Ishikawa (cell line): ENCODE measurements around the gene QSOX2.
A peak's percentile ranks its signal among the peaks of the same experiment; 100 is the strongest.

Source experiments
- CEBPB ChIP-seq: IDR thresholded peaks from 2 replicates; pipeline ENCODE4 v1.6.1; 2012
- CREB1 ChIP-seq: IDR thresholded peaks from 2 replicates; pipeline ENCODE4 v1.6.1; 2012; ENCODE audit warnings: low read depth
- EGR1 ChIP-seq: IDR thresholded peaks from 2 replicates; pipeline ENCODE4 v1.6.1; 2012
- EP300 ChIP-seq: IDR thresholded peaks from 2 replicates; pipeline ENCODE4 v1.6.1; 2012; ENCODE audit warnings: borderline replicate concordance
- FOXM1 ChIP-seq: IDR thresholded peaks from 2 replicates; pipeline ENCODE4 v1.6.1; 2012; ENCODE audit warnings: low read depth, borderline replicate concordance
- NFIC ChIP-seq: IDR thresholded peaks from 2 replicates; pipeline ENCODE4 v1.6.1; 2012
- RAD21 ChIP-seq: IDR thresholded peaks from 2 replicates; pipeline ENCODE4 v1.6.1; 2012; ENCODE audit warnings: low read depth
- TAF1 ChIP-seq: IDR thresholded peaks from 2 replicates; pipeline ENCODE4 v1.6.1; 2012; ENCODE audit warnings: low read depth, mild to moderate bottlenecking
- TCF12 ChIP-seq: IDR thresholded peaks from 2 replicates; pipeline ENCODE4 v1.6.1; 2012; ENCODE audit warnings: low read depth
- TEAD4 ChIP-seq: IDR thresholded peaks from 2 replicates; pipeline ENCODE4 v1.6.1; 2012
- YY1 ChIP-seq: IDR thresholded peaks from 2 replicates; pipeline ENCODE4 v1.6.1; 2012; ENCODE audit warnings: low read depth
- ZBTB7A ChIP-seq: IDR thresholded peaks from 2 replicates; pipeline ENCODE4 v1.6.1; 2012; ENCODE audit warnings: low read depth
- TF ChIP-seq, protein P1 (sequence below): IDR thresholded peaks from 2 replicates; pipeline ENCODE4 v1.6.1; 2012
- TF ChIP-seq, protein P2 (sequence below): IDR thresholded peaks from 2 replicates; pipeline ENCODE4 v1.6.1; 2012
- TF ChIP-seq, protein P3 (sequence below): IDR thresholded peaks from 2 replicates; pipeline ENCODE4 v1.6.1; 2012; ENCODE audit warnings: low read depth, mild to moderate bottlenecking

QSOX2 gene

DNA sequence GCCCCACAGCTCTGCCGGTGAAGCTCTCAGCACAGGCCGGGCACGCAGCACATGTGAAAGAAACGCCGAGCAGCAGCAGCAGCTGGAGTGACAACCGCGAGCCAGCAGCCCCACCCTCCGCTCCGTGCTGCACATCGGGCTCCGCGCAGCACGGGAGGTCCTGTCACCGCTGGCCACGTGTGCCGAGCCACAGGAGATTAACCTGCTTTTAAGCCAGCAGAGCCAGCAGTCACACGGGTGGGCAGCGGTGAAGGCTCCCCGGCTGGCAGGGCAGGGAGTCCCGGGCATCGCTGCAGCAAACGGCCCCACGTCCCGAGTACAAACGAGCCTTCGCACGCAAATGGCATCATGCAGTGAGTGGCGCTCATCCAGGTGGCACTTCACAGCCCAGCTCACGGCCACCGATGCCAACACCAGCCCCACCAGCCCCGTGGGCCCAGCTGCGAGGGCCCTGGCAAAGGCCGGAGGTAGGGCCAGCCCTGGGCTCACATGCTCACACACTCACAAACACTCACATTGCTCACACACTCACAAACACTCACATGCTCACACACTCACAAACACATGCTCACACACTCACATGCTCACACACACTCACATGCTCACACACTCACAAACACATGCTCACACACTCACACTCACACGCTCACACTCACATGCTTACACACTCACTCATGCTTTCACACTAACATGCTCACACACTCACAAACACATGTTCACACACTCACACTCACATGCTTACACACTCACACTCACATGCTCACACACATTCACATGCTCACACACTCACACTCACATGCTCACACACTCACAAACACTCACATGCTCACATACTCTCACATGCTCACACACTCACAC is 47.2 kb upstream of the QSOX2 start:
- TF ChIP-seq NFIC (no peak), TAF1 (no peak), RAD21 (no peak), CREB1 (no peak), TEAD4 (no peak)
- TF ChIP-seq, protein P1, sequence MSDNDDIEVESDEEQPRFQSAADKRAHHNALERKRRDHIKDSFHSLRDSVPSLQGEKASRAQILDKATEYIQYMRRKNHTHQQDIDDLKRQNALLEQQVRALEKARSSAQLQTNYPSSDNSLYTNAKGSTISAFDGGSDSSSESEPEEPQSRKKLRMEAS, result no peak

DNA sequence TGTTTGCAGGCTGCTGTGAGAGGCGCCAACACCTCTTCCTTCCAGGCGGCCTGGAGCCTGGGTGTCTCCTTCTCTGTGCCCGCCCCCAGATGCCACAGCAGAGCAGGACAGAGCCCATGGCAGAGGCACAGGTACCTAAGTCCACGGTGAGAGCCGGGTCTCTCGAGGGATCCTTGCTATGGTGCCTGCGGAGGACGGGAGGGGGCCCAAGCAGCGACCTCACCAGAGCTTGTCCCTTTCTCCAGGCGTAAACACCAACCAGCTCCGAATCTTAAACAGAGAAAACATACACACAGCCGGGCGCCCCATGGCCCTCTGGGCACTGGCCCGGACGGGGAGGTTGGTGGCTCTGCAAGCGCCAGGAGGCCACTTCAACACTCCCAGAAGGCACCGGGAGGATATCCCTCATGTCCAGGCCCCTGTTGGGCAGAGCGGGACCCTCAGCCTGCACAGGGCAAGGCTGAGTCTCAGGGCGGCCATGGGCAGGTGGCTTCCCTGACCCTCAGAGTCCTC is 46.5 kb upstream of the QSOX2 start:
- TF ChIP-seq TCF12, result no peak
- TF ChIP-seq CEBPB, result no peak
- TF ChIP-seq TEAD4, result no peak
- no peak for TF ChIP-seq FOXM1
- TF ChIP-seq, protein P1, result no peak
- TF ChIP-seq, protein P2, sequence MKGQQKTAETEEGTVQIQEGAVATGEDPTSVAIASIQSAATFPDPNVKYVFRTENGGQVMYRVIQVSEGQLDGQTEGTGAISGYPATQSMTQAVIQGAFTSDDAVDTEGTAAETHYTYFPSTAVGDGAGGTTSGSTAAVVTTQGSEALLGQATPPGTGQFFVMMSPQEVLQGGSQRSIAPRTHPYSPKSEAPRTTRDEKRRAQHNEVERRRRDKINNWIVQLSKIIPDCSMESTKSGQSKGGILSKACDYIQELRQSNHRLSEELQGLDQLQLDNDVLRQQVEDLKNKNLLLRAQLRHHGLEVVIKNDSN, result no peak
- TF ChIP-seq, protein P3, sequence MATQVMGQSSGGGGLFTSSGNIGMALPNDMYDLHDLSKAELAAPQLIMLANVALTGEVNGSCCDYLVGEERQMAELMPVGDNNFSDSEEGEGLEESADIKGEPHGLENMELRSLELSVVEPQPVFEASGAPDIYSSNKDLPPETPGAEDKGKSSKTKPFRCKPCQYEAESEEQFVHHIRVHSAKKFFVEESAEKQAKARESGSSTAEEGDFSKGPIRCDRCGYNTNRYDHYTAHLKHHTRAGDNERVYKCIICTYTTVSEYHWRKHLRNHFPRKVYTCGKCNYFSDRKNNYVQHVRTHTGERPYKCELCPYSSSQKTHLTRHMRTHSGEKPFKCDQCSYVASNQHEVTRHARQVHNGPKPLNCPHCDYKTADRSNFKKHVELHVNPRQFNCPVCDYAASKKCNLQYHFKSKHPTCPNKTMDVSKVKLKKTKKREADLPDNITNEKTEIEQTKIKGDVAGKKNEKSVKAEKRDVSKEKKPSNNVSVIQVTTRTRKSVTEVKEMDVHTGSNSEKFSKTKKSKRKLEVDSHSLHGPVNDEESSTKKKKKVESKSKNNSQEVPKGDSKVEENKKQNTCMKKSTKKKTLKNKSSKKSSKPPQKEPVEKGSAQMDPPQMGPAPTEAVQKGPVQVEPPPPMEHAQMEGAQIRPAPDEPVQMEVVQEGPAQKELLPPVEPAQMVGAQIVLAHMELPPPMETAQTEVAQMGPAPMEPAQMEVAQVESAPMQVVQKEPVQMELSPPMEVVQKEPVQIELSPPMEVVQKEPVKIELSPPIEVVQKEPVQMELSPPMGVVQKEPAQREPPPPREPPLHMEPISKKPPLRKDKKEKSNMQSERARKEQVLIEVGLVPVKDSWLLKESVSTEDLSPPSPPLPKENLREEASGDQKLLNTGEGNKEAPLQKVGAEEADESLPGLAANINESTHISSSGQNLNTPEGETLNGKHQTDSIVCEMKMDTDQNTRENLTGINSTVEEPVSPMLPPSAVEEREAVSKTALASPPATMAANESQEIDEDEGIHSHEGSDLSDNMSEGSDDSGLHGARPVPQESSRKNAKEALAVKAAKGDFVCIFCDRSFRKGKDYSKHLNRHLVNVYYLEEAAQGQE, result no peak

DNA sequence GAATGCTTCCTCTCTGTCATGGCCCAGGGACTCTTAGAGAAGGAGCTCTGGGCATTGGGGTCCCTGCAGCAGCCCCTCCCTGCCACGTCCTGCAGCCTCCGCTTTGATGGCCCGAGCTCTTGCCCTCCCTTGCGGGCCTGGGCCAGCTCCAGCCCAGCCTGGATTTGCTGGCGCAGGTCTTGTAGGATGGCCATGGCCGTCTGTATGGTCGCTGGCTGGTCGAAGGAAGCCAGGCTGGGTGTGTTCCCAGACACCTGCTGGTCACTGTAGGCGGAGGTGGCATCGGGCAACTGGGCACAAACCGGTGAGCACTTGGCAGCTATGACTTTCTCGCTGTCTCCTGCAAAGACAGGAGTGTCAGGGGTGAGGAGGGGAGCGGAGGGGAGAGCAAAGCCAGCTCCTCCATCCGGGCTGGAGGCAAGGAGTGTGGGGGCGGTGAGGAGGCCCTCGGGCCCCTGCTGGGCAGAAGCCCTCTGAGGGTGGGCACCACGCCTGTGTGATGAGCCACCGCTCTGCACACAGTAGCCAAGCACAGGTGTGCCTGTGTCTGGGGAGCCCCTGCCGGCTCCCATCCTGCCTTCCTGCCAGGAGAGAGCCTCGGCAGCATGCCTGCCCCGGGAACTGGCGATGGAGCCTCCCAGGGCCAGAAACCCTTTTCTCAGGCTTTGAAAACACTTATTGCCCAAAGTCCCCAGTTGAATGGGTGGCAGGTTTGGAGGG is 45.9 kb upstream of the QSOX2 start:
- TF ChIP-seq, protein P3, result no peak
- TF ChIP-seq EGR1, result peak; percentile 46
- TF ChIP-seq, protein P1, result no peak
- TF ChIP-seq CEBPB, result no peak
- TF ChIP-seq TCF12, result peak; percentile 42; the same call in 1 of the 2 replicates
- no peak for TF ChIP-seq TEAD4
- TF ChIP-seq EP300, result no peak
- TF ChIP-seq RAD21, result no peak

DNA sequence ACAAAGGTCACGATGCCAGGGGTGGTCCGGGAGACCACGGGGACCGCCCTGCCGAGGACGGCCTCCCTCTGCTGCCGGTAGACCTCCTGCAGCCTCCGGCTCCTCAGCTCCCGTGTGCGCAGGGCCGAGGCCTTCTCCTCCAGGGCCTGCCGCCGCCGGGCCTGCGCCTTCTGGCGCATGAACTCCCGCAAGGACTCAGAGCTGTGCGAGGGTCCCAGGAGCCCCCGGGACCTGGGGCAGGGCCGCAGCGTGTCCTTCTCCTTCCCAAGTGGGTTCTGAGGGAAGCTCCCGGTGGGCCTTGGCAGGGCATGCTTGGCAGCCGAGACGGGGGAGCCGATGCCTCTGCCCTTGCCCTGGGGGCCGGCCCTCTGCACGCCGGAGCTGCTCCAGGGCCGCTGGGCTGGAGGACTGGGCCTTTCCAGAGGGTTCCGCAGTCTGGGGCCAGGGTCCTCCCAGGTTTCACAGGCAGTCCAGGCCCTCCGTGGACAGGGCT is 44.9 kb upstream of the QSOX2 start:
- TF ChIP-seq, protein P2, result no peak
- TF ChIP-seq YY1 (no peak), EP300 (no peak), TEAD4 (no peak), CEBPB (no peak), ZBTB7A (no peak), NFIC (no peak)
- TF ChIP-seq, protein P1, result no peak
- TF ChIP-seq, protein P3, result no peak
